Uterus (tissue), 2 donors: ENCODE data around the gene DDHD1.

Experiments used
- POLR2A ChIP-seq, 2 donors: fragments of 450-650 bp; IDR thresholded peaks; one replicate each; pipeline ENCODE4 v1.6.1; 2016; ENCODE audit warnings: antibody characterized with exemption in 2 of 2, mild to moderate bottlenecking in 1 of 2, moderate library complexity in 1 of 2
- TF ChIP-seq, protein P1 (sequence below), 4 experiments: fragments of 200-600 bp in 2 of 4; fragments of 450-650 bp in 2 of 4; sonication (generic) in 2 of 4; IDR thresholded peaks; one replicate each; pipeline ENCODE4 v1.5.1; 2016 to 2019; ENCODE audit warnings: antibody characterized with exemption in 4 of 4, mild to moderate bottlenecking in 2 of 4, moderate library complexity in 1 of 4

DNA sequence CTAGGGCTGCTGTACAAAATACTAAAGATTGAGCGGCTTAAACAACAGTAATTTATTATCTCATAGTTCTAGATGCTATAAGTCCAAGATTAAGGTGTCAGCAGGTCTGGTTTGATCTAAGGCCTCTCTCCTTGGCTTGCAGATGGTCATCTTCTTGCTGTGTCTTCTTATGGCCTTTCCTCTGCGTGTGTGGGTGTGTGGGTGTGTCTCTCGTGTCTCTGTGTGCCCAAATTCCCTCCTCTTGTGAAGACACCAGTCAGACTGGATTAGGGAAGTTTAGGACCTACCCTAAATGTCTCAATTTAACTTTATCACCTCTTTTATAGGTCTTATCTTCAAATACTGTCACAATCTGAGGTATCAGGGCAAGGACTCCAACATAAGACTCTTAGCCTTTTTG is 28.3 kb downstream of the DDHD1 start:
- TF ChIP-seq, protein P1, sequence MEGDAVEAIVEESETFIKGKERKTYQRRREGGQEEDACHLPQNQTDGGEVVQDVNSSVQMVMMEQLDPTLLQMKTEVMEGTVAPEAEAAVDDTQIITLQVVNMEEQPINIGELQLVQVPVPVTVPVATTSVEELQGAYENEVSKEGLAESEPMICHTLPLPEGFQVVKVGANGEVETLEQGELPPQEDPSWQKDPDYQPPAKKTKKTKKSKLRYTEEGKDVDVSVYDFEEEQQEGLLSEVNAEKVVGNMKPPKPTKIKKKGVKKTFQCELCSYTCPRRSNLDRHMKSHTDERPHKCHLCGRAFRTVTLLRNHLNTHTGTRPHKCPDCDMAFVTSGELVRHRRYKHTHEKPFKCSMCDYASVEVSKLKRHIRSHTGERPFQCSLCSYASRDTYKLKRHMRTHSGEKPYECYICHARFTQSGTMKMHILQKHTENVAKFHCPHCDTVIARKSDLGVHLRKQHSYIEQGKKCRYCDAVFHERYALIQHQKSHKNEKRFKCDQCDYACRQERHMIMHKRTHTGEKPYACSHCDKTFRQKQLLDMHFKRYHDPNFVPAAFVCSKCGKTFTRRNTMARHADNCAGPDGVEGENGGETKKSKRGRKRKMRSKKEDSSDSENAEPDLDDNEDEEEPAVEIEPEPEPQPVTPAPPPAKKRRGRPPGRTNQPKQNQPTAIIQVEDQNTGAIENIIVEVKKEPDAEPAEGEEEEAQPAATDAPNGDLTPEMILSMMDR (IDR thresholded peaks at IDR 0.05) = no peak
- no peak for TF ChIP-seq POLR2A (IDR thresholded peaks at IDR 0.05)
